NCI-H1417 (cell line): ENCODE measurements around the gene TTC39C.

Experiments used
- DNase-seq, 3 experiments: peaks; one replicate each; lab custom pipeline; 2025; lab: John Stamatoyannopoulos, UW

TTC39C gene

GRCh38 chr18:24083550-24083949 is 69.0 kb downstream of the TTC39C start:
- DNase-seq = no peak

GRCh38 chr18:24086082-24086481 is 71.5 kb downstream of the TTC39C start:
- peak in 2 of 3 experiments; percentile 59 to 81 for DNase-seq

- DNase-seq = peak in 1 of 3 experiments; percentile 45
These were observed 74.5 kb downstream of the TTC39C start for GRCh38 chr18:24089076-24089475.

- DNase-seq = peak in 1 of 3 experiments; percentile 45
These were observed 75.2 kb downstream of the TTC39C start for GRCh38 chr18:24089515-24090337.

- no peak for DNase-seq
These were observed 76.3 kb downstream of the TTC39C start for GRCh38 chr18:24090876-24091275.

GRCh38 chr18:24094561-24094960 is 80.0 kb downstream of the TTC39C start:
- no peak for DNase-seq

GRCh38 chr18:24095976-24096375 is 81.4 kb downstream of the TTC39C start:
- DNase-seq = no peak

- DNase-seq = no peak
These were observed 88.9 kb downstream of the TTC39C start for GRCh38 chr18:24103320-24104021.

GRCh38 chr18:24104486-24104885 is 89.9 kb downstream of the TTC39C start:
- DNase-seq = no peak

- no peak for DNase-seq
These were observed 94.1 kb downstream of the TTC39C start for GRCh38 chr18:24108641-24109040.

GRCh38 chr18:24111936-24112335 is 97.4 kb downstream of the TTC39C start:
- DNase-seq = no peak

GRCh38 chr18:24112464-24112863 is 97.9 kb downstream of the TTC39C start:
- no peak for DNase-seq

- DNase-seq = peak in 2 of 3 experiments; percentile 66 to 80
These were observed 98.5 kb downstream of the TTC39C start for GRCh38 chr18:24112874-24113615.

GRCh38 chr18:24114924-24115549 is 100.5 kb downstream of the TTC39C start:
- no peak for DNase-seq

- no peak for DNase-seq
These were observed 101.1 kb downstream of the TTC39C start for GRCh38 chr18:24115628-24116027.

- peak; percentile 63 to 95 (median 74) for DNase-seq
These were observed 104.4 kb downstream of the TTC39C start for GRCh38 chr18:24118750-24119577.

GRCh38 chr18:24120676-24121075 is 106.1 kb downstream of the TTC39C start:
- no peak for DNase-seq

GRCh38 chr18:24121625-24122024 is 107.1 kb downstream of the TTC39C start:
- no peak for DNase-seq

GRCh38 chr18:24126155-24126961 is 111.8 kb downstream of the TTC39C start:
- DNase-seq = peak in 2 of 3 experiments; percentile 18 to 79

GRCh38 chr18:24127735-24128134 is 113.2 kb downstream of the TTC39C start:
- no peak for DNase-seq
